Measurements from ENCODE around the gene SHMT2. TPM values are rescaled to one million over a fixed set of nuclear protein-coding genes. Genes with fewer than 3 reads are reported as not detected.

The SHMT2 gene
- total and polyA plus RNA-seq, 2 of the 13 experiments (the other 11 are each of a cell fraction or from before 2014, with no cell fraction given): 181 to 393 TPM

GRCh38 chr12:57200497-57200896 lies 29.0 kb upstream of the SHMT2 start (continued):
- TF ChIP-seq THAP9 (CRISPR knock-in tag; IDR thresholded peaks at IDR 0.05; ENCODE audit: borderline replicate concordance): no peak
- TF ChIP-seq CBX5 (CRISPR knock-in tag; IDR thresholded peaks at IDR 0.05; ENCODE audit: borderline replicate concordance): no peak
- no peak for TF ChIP-seq ZNF343 (CRISPR knock-in tag; IDR thresholded peaks at IDR 0.05)

DNA sequence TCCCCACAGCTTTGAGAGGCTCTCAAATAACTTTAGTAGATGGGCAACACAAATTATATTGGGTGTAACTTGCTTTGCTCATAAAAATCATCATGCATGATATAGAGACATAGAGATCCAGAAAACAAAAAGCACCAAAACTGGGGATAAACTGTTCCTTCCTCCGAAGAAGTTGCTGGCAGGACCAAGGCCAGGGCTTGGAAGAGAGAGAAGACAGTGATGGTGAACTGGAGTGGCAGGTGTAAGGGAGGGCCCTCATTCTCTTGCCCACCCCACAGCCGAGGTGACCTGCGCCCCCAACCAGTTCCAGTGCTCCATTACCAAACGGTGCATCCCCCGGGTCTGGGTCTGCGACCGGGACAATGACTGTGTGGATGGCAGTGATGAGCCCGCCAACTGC lies 28.3 kb upstream of the SHMT2 start:
- ChIA-PET CTCF (ENCODE audit: low intra/inter-chr PET ratio, low total read pairs) (no interaction called here), POLR2A (no interaction called here)
- 100% methylated on average over 3 of the region's 8 CpGs for WGBS (ENCODE audit: low lambda C conversion rate)
- H3K9me3 ChIP-seq (ENCODE audit: low read length): no peaks in the 10 kb centered on the region
- H3K79me2 ChIP-seq (ENCODE audit: insufficient read depth, low read length): no peaks in the 10 kb centered on the region
- H3K27ac ChIP-seq (ENCODE audit: extremely low read length, insufficient read depth, low read length): no peak overlapping the region
- intact Hi-C loops (cut with micrococcal nuclease; ENCODE audit: unreplicated experiment): no loop called here
- FAIRE-seq (no peak), DNase-seq (ENCODE audit: low spot score) (no peak), ATAC-seq (no peak)
- H3K4me2 ChIP-seq (ENCODE audit: low read depth, low read length): no peak overlapping the region
- H3K4me1 ChIP-seq (ENCODE audit: insufficient read depth, low read length): no peaks in the 10 kb centered on the region
- no peak overlapping the region for H3K9ac ChIP-seq (ENCODE audit: insufficient read depth, low read depth, low read length)
- in situ Hi-C loops (cut with HindIII; ENCODE audit: extremely low pct_ligation_motif_present, low pct_unique_long_range_greater_than_20kb): no loop called here
- no peak overlapping the region for H3K4me3 ChIP-seq (replicated peaks in 1 of 3; ENCODE audit: insufficient read depth in 1 of 3, low read depth in 2 of 3, low read length in 3 of 3)
- BruUV-seq (replicated peaks): no TSS peak
- no peaks in the 10 kb centered on the region for H3K27me3 ChIP-seq (ENCODE audit: control insufficient read depth in 1 of 2, insufficient read depth in 2 of 2, low read length in 2 of 2)
- H4K20me1 ChIP-seq (ENCODE audit: insufficient read depth, low read length): no peaks in the 10 kb centered on the region
- peaks cover 70 to 94% of the 10 kb centered on the region in 2 experiments for H3K36me3 ChIP-seq (replicated peaks in 1 of 2; ENCODE audit: control insufficient read depth in 1 of 2, insufficient read depth in 2 of 2, low read length in 2 of 2)
- H2AFZ ChIP-seq (ENCODE audit: low read length): no peak overlapping the region
- TF ChIP-seq, protein P1, sequence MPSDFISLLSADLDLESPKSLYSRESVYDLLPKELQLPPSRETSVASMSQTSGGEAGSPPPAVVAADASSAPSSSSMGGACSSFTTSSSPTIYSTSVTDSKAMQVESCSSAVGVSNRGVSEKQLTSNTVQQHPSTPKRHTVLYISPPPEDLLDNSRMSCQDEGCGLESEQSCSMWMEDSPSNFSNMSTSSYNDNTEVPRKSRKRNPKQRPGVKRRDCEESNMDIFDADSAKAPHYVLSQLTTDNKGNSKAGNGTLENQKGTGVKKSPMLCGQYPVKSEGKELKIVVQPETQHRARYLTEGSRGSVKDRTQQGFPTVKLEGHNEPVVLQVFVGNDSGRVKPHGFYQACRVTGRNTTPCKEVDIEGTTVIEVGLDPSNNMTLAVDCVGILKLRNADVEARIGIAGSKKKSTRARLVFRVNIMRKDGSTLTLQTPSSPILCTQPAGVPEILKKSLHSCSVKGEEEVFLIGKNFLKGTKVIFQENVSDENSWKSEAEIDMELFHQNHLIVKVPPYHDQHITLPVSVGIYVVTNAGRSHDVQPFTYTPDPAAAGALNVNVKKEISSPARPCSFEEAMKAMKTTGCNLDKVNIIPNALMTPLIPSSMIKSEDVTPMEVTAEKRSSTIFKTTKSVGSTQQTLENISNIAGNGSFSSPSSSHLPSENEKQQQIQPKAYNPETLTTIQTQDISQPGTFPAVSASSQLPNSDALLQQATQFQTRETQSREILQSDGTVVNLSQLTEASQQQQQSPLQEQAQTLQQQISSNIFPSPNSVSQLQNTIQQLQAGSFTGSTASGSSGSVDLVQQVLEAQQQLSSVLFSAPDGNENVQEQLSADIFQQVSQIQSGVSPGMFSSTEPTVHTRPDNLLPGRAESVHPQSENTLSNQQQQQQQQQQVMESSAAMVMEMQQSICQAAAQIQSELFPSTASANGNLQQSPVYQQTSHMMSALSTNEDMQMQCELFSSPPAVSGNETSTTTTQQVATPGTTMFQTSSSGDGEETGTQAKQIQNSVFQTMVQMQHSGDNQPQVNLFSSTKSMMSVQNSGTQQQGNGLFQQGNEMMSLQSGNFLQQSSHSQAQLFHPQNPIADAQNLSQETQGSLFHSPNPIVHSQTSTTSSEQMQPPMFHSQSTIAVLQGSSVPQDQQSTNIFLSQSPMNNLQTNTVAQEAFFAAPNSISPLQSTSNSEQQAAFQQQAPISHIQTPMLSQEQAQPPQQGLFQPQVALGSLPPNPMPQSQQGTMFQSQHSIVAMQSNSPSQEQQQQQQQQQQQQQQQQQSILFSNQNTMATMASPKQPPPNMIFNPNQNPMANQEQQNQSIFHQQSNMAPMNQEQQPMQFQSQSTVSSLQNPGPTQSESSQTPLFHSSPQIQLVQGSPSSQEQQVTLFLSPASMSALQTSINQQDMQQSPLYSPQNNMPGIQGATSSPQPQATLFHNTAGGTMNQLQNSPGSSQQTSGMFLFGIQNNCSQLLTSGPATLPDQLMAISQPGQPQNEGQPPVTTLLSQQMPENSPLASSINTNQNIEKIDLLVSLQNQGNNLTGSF (CRISPR knock-in tag; IDR thresholded peaks at IDR 0.05): no peak
- TF ChIP-seq ZBTB46 (CRISPR knock-in tag; IDR thresholded peaks at IDR 0.05; ENCODE audit: borderline replicate concordance) (no peak), ZNF17 (CRISPR knock-in tag; IDR thresholded peaks at IDR 0.05) (no peak), ZNF382 (CRISPR knock-in tag; IDR thresholded peaks at IDR 0.05; ENCODE audit: borderline replicate concordance) (no peak), ZNF800 (CRISPR knock-in tag; IDR thresholded peaks at IDR 0.05) (no peak), SRF (IDR thresholded peaks at IDR 0.05; ENCODE audit: low read depth, low read length) (no peak)
- TF ChIP-seq, protein P2, sequence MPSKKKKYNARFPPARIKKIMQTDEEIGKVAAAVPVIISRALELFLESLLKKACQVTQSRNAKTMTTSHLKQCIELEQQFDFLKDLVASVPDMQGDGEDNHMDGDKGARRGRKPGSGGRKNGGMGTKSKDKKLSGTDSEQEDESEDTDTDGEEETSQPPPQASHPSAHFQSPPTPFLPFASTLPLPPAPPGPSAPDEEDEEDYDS (CRISPR knock-in tag; IDR thresholded peaks at IDR 0.05): no peak

All from HepG2 (cell line).